ENCODE measurements around the gene FKBP8.
A peak's percentile ranks its signal among the peaks of the same experiment; 100 is the strongest.

The FKBP8 gene

DNA sequence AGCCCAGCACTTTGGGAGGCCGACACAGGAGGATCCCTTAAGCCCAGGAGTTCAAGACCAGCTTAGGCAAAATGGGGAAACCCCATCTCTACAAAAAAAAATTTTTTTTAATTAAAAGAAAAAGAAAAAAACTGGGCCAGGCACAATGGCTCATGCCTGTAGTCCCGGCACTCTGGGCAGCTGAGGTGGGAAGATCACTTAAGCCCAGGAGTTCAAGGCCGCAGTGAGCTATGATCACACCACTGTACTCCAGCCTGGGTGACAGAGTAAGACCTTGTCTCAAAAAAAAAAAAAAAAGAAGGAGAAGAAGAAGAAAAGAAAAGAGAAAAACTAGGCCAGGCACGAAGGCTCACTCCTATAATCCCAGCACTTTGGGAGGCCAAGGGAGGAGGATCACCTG, 25.8 kb downstream of the FKBP8 start (continued):
- TF ChIP-seq, protein P1, sequence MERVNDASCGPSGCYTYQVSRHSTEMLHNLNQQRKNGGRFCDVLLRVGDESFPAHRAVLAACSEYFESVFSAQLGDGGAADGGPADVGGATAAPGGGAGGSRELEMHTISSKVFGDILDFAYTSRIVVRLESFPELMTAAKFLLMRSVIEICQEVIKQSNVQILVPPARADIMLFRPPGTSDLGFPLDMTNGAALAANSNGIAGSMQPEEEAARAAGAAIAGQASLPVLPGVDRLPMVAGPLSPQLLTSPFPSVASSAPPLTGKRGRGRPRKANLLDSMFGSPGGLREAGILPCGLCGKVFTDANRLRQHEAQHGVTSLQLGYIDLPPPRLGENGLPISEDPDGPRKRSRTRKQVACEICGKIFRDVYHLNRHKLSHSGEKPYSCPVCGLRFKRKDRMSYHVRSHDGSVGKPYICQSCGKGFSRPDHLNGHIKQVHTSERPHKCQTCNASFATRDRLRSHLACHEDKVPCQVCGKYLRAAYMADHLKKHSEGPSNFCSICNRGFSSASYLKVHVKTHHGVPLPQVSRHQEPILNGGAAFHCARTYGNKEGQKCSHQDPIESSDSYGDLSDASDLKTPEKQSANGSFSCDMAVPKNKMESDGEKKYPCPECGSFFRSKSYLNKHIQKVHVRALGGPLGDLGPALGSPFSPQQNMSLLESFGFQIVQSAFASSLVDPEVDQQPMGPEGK (CRISPR knock-in tag; IDR thresholded peaks at IDR 0.05; ENCODE audit: borderline replicate concordance): no peak
- TF ChIP-seq OSR1 (CRISPR knock-in tag; IDR thresholded peaks at IDR 0.05): no peak
- TF ChIP-seq SNAI2 (CRISPR knock-in tag; IDR thresholded peaks at IDR 0.05): no peak
- TF ChIP-seq PPARA (CRISPR knock-in tag; IDR thresholded peaks at IDR 0.05; ENCODE audit: borderline replicate concordance): no peak
- TF ChIP-seq CSDC2 (CRISPR knock-in tag; IDR thresholded peaks at IDR 0.05): no peak
- TF ChIP-seq TOX (CRISPR knock-in tag; IDR thresholded peaks at IDR 0.05; ENCODE audit: borderline replicate concordance): no peak
- TF ChIP-seq BACH2 (CRISPR knock-in tag; IDR thresholded peaks at IDR 0.05; ENCODE audit: borderline replicate concordance): no peak
- TF ChIP-seq ESRRG (CRISPR knock-in tag; IDR thresholded peaks at IDR 0.05): no peak

DNA sequence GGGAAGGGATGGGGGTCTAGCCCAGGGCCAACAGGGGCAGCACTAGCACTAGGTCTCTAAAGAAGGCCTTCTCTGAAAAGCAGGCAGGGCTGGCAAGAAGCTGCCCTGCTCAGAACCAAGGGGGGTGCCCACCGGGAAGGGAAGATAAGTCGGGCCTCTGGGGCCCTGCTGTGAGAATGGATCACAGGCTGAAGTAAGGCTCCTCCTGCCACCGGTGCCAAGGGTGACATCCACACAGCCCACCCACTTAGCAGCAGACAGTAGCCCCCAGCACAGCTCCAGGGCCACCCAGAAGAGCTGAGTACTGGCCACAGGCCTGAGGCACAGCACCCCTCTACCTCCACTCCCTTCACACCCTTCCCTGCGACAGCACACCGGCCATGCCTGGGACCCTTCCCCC, 27.4 kb downstream of the FKBP8 start:
- ATAC-seq: no peak
- TF ChIP-seq CSDC2 (CRISPR knock-in tag; IDR thresholded peaks at IDR 0.05): no peak
- TF ChIP-seq, protein P1 (CRISPR knock-in tag; IDR thresholded peaks at IDR 0.05; ENCODE audit: borderline replicate concordance): no peak
- TF ChIP-seq OSR1 (CRISPR knock-in tag; IDR thresholded peaks at IDR 0.05): no peak
- no peak for TF ChIP-seq ZC3H10 (CRISPR knock-in tag; IDR thresholded peaks at IDR 0.05)

DNA sequence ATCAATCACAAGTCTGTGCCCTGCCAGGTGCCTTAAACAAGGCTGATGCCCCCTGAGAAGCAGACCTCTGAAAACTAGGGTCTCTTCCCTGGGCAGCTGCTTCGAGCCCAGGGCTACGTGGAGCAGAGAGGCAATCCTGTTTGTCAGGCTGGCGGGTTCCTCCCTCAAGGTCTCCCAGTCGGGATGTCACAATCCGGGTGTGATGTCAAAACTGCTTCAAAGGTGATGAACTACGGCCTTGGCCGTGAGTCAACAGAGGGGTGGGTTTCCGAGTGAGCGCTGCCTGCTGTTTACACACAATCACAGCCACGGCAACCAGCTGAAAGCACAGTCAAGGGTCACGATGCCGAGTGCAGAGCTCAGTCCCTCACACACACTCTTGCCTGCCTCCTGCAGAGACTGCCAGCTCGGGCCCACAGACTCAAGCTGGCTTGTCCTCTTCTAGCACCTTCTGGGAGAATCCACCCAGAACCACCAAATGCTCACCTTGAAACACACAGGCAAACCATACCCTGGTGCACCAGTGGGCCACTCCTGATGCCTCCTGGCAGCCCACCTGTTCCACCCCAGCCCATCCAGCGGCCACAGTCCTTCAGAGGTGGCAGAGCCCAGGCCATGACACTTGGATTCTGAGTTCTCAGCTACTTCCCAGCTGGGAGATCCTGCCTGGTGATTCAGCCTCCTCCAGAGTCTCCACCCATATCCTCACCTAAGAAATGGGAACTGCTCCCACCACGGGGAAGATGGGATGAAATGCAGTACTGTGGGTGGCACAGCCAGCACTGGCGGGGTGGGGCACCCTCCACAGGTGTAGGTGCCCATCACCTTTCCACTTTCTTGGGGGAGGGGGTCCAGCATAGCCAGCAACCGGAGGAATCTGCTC, 28.3 kb downstream of the FKBP8 start:
- TF ChIP-seq ZNF565 (CRISPR knock-in tag; conservative IDR thresholded peaks at IDR 0.05; ENCODE audit: low read depth) (no peak), ZFP30 (CRISPR knock-in tag; IDR thresholded peaks at IDR 0.05) (no peak), PPARA (CRISPR knock-in tag; IDR thresholded peaks at IDR 0.05; ENCODE audit: borderline replicate concordance) (no peak), ESRRG (CRISPR knock-in tag; IDR thresholded peaks at IDR 0.05) (no peak), ARNTL (CRISPR knock-in tag; IDR thresholded peaks at IDR 0.05; ENCODE audit: borderline replicate concordance, low read depth) (no peak), ZFP3 (CRISPR knock-in tag; IDR thresholded peaks at IDR 0.05) (no peak), ZNF70 (CRISPR knock-in tag; IDR thresholded peaks at IDR 0.05) (no peak), ZC3H10 (CRISPR knock-in tag; IDR thresholded peaks at IDR 0.05) (no peak), ISL1 (CRISPR knock-in tag; IDR thresholded peaks at IDR 0.05) (no peak)
- TF ChIP-seq, protein P2, sequence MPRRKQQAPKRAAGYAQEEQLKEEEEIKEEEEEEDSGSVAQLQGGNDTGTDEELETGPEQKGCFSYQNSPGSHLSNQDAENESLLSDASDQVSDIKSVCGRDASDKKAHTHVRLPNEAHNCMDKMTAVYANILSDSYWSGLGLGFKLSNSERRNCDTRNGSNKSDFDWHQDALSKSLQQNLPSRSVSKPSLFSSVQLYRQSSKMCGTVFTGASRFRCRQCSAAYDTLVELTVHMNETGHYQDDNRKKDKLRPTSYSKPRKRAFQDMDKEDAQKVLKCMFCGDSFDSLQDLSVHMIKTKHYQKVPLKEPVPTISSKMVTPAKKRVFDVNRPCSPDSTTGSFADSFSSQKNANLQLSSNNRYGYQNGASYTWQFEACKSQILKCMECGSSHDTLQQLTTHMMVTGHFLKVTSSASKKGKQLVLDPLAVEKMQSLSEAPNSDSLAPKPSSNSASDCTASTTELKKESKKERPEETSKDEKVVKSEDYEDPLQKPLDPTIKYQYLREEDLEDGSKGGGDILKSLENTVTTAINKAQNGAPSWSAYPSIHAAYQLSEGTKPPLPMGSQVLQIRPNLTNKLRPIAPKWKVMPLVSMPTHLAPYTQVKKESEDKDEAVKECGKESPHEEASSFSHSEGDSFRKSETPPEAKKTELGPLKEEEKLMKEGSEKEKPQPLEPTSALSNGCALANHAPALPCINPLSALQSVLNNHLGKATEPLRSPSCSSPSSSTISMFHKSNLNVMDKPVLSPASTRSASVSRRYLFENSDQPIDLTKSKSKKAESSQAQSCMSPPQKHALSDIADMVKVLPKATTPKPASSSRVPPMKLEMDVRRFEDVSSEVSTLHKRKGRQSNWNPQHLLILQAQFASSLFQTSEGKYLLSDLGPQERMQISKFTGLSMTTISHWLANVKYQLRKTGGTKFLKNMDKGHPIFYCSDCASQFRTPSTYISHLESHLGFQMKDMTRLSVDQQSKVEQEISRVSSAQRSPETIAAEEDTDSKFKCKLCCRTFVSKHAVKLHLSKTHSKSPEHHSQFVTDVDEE (CRISPR knock-in tag; IDR thresholded peaks at IDR 0.05): no peak
- TF ChIP-seq, protein P3, sequence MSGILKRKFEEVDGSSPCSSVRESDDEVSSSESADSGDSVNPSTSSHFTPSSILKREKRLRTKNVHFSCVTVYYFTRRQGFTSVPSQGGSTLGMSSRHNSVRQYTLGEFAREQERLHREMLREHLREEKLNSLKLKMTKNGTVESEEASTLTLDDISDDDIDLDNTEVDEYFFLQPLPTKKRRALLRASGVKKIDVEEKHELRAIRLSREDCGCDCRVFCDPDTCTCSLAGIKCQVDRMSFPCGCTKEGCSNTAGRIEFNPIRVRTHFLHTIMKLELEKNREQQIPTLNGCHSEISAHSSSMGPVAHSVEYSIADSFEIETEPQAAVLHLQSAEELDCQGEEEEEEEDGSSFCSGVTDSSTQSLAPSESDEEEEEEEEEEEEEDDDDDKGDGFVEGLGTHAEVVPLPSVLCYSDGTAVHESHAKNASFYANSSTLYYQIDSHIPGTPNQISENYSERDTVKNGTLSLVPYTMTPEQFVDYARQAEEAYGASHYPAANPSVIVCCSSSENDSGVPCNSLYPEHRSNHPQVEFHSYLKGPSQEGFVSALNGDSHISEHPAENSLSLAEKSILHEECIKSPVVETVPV (CRISPR knock-in tag; IDR thresholded peaks at IDR 0.05): no peak
- no peak for ATAC-seq

DNA sequence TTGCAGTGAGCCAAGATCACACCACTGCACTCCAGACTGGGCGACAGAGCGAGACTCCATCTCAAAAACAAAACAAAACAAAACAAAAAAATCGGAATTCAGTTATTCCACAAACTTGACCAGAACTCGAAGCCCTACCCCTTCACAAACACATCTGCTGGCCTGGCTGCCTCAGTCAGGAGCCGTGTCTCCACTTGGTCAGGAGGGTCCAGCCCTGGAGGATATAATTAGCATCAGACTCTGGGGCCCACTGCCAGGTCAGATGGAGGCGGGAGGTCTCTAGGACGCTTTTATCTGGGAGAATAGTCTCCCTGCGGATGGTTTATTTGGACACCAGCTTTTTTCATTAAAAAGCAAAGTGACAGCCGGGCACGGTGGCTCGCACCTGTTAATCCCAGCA, 29.5 kb downstream of the FKBP8 start:
- ATAC-seq: no peak
- TF ChIP-seq, protein P1 (CRISPR knock-in tag; IDR thresholded peaks at IDR 0.05; ENCODE audit: borderline replicate concordance): no peak
- TF ChIP-seq OSR1 (CRISPR knock-in tag; IDR thresholded peaks at IDR 0.05) (no peak), ARNTL (CRISPR knock-in tag; IDR thresholded peaks at IDR 0.05; ENCODE audit: borderline replicate concordance, low read depth) (no peak), ZFP3 (CRISPR knock-in tag; IDR thresholded peaks at IDR 0.05) (no peak), CSDC2 (CRISPR knock-in tag; IDR thresholded peaks at IDR 0.05) (no peak), ISL1 (CRISPR knock-in tag; IDR thresholded peaks at IDR 0.05) (no peak), ZNF8 (CRISPR knock-in tag; IDR thresholded peaks at IDR 0.05) (no peak), TCF4 (CRISPR knock-in tag; IDR thresholded peaks at IDR 0.05; ENCODE audit: borderline replicate concordance) (0 out of 2 replicates have a peak, but pooled peaks have one; percentile 12), ZC3H10 (CRISPR knock-in tag; IDR thresholded peaks at IDR 0.05) (no peak), RARB (CRISPR knock-in tag; IDR thresholded peaks at IDR 0.05) (no peak), ESRRG (CRISPR knock-in tag; IDR thresholded peaks at IDR 0.05) (no peak), ZNF70 (CRISPR knock-in tag; IDR thresholded peaks at IDR 0.05) (peak; percentile 72; the same call in 1 of the 2 replicates), GLIS3 (CRISPR knock-in tag; IDR thresholded peaks at IDR 0.05) (no peak)
- TF ChIP-seq, protein P3 (CRISPR knock-in tag; IDR thresholded peaks at IDR 0.05): no peak
